SK-N-SH treated with all-trans-retinoic acid at 6 μM for 48 hours (cell line): ENCODE measurements around the gene CPAMD8.

Source experiments
- ATAC-seq: fragments of 200-7000 bp; cut with Tn5 transposase; 3 replicates; pipeline ENCODE4 v1.9.1; 2020; ENCODE audit warnings: mild to moderate bottlenecking, moderate library complexity
- ARNTL ChIP-seq: fragments of 450-650 bp; formaldehyde crosslinking; IDR thresholded peaks from 2 replicates; pipeline ENCODE4 v1.5.0; 2020; ENCODE audit warnings: low read depth, mild to moderate bottlenecking, moderate library complexity, borderline replicate concordance
- BACH2 ChIP-seq: fragments of 250-450 bp; sonication (Bioruptor Pico); IDR thresholded peaks from 2 replicates; pipeline ENCODE4 v1.9.0; 2021; ENCODE audit warnings: mild to moderate bottlenecking, borderline replicate concordance
- CSDC2 ChIP-seq: fragments of 250-450 bp; sonication (Bioruptor Pico); IDR thresholded peaks from 2 replicates; pipeline ENCODE4 v1.5.0; 2020; ENCODE audit warnings: mild to moderate bottlenecking, moderate library complexity
- ESRRG ChIP-seq: fragments of 250-450 bp; sonication (Bioruptor Pico); IDR thresholded peaks from 2 replicates; pipeline ENCODE4 v1.6.1; 2021; ENCODE audit warnings: mild to moderate bottlenecking
- GLIS3 ChIP-seq: fragments of 250-450 bp; sonication (Bioruptor Pico); IDR thresholded peaks from 2 replicates; pipeline ENCODE4 v1.5.0; 2020; ENCODE audit warnings: mild to moderate bottlenecking, moderate library complexity
- ISL1 ChIP-seq: fragments of 250-450 bp; sonication (Bioruptor Pico); IDR thresholded peaks from 2 replicates; pipeline ENCODE4 v2.1.2; 2022; ENCODE audit warnings: mild to moderate bottlenecking, moderate library complexity
- OSR1 ChIP-seq: fragments of 250-450 bp; sonication (Bioruptor Pico); IDR thresholded peaks from 2 replicates; pipeline ENCODE4 v1.8.0; 2022; ENCODE audit warnings: moderate library complexity, mild to moderate bottlenecking, inconsistent platforms
- PPARA ChIP-seq: fragments of 250-450 bp; sonication (Bioruptor Pico); IDR thresholded peaks from 2 replicates; pipeline ENCODE4 v1.5.0; 2020; ENCODE audit warnings: mild to moderate bottlenecking, borderline replicate concordance
- RARB ChIP-seq: fragments of 250-450 bp; sonication (Bioruptor Pico); IDR thresholded peaks from 2 replicates; pipeline ENCODE4 v1.8.0; 2021; ENCODE audit warnings: mild to moderate bottlenecking, moderate library complexity
- SNAI2 ChIP-seq: fragments of 250-450 bp; sonication (Bioruptor Pico); IDR thresholded peaks from 2 replicates; pipeline ENCODE4 v1.5.0; 2020; ENCODE audit warnings: mild to moderate bottlenecking, moderate library complexity
- TCF4 ChIP-seq: fragments of 250-450 bp; sonication (Bioruptor Pico); IDR thresholded peaks from 2 replicates; pipeline ENCODE4 v1.8.0; 2021; ENCODE audit warnings: mild to moderate bottlenecking, moderate library complexity, borderline replicate concordance
- ZC3H10 ChIP-seq: fragments of 250-450 bp; sonication (Bioruptor Pico); IDR thresholded peaks from 2 replicates; pipeline ENCODE4 v1.5.1; 2021; ENCODE audit warnings: mild to moderate bottlenecking, moderate library complexity
- ZFP3 ChIP-seq: fragments of 250-450 bp; sonication (Bioruptor Pico); IDR thresholded peaks from 2 replicates; pipeline ENCODE4 v1.5.0; 2020; ENCODE audit warnings: mild to moderate bottlenecking, moderate library complexity
- ZFP30 ChIP-seq: fragments of 450-650 bp; formaldehyde crosslinking; IDR thresholded peaks from 2 replicates; pipeline ENCODE4 v1.5.0; 2022; ENCODE audit warnings: mild to moderate bottlenecking, moderate library complexity
- ZNF565 ChIP-seq: fragments of 450-650 bp; formaldehyde crosslinking; conservative IDR thresholded peaks from 2 replicates; pipeline ENCODE4 v1.5.0; 2020; ENCODE audit warnings: low read depth, mild to moderate bottlenecking, moderate library complexity
- ZNF8 ChIP-seq: fragments of 450-650 bp; formaldehyde crosslinking; IDR thresholded peaks from 2 replicates; pipeline ENCODE4 v1.5.0; 2020; ENCODE audit warnings: mild to moderate bottlenecking, moderate library complexity
- TF ChIP-seq, protein P1 (sequence below): fragments of 250-450 bp; sonication (Bioruptor Pico); IDR thresholded peaks from 2 replicates; pipeline ENCODE4 v1.5.1; 2021; ENCODE audit warnings: mild to moderate bottlenecking, moderate library complexity
- TF ChIP-seq, protein P2 (sequence below): fragments of 250-450 bp; sonication (Bioruptor Pico); IDR thresholded peaks from 2 replicates; pipeline ENCODE4 v1.5.1; 2020; ENCODE audit warnings: low read depth, mild to moderate bottlenecking, moderate library complexity
- TF ChIP-seq, protein P3 (sequence below): fragments of 250-450 bp; sonication (Bioruptor Pico); IDR thresholded peaks from 2 replicates; pipeline ENCODE4 v1.5.0; 2020; ENCODE audit warnings: mild to moderate bottlenecking, moderate library complexity
- TF ChIP-seq, protein P4 (sequence below): fragments of 250-450 bp; sonication (Bioruptor Pico); IDR thresholded peaks from 2 replicates; pipeline ENCODE4 v1.8.0; 2020; ENCODE audit warnings: mild to moderate bottlenecking, moderate library complexity, borderline replicate concordance
- TF ChIP-seq, protein P5 (sequence below): fragments of 250-450 bp; sonication (Bioruptor Pico); IDR thresholded peaks from 2 replicates; pipeline ENCODE4 v1.8.0; 2021; ENCODE audit warnings: low read depth, mild to moderate bottlenecking, moderate library complexity, borderline replicate concordance

Gene CPAMD8

DNA sequence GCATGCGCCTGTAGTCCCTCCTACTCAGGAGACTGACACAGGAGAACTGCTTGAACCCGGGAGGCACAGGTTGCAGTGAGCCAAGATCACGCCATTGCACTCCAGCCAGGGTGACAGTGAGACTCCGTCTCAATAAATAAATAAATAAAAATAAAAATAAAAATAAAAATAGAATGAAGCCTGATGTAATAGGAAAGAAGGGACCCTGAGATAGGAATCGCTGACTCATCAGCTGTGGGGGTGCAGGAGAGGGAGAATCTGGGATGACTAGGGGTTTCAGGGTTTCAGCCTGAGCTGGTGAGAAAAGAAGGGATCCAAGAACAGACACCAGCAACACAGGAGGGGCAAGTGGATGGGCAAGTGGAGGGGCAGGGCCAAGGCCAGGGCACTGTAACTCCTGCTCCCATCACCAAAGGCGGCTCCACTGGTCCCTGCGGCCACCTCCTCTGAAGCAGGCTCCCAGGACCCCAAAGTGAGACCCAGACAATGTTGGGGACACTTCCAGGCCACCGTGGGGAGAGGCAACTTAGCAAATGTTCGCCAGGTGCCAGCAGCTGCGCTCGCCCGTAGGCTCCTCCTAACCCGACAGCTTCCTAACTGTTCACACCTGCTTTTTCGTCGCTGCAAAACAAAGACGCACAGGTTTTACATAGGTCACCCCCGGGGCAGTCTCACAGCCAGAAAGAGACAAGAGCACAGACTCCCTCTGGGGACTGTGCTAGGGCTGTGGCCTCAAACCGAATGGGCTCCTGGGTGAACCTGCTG lies 47.4 kb upstream of the CPAMD8 start:
- ATAC-seq, result no peak
- TF ChIP-seq, protein P1, sequence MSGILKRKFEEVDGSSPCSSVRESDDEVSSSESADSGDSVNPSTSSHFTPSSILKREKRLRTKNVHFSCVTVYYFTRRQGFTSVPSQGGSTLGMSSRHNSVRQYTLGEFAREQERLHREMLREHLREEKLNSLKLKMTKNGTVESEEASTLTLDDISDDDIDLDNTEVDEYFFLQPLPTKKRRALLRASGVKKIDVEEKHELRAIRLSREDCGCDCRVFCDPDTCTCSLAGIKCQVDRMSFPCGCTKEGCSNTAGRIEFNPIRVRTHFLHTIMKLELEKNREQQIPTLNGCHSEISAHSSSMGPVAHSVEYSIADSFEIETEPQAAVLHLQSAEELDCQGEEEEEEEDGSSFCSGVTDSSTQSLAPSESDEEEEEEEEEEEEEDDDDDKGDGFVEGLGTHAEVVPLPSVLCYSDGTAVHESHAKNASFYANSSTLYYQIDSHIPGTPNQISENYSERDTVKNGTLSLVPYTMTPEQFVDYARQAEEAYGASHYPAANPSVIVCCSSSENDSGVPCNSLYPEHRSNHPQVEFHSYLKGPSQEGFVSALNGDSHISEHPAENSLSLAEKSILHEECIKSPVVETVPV (CRISPR knock-in tag), result no peak
- TF ChIP-seq, protein P2, sequence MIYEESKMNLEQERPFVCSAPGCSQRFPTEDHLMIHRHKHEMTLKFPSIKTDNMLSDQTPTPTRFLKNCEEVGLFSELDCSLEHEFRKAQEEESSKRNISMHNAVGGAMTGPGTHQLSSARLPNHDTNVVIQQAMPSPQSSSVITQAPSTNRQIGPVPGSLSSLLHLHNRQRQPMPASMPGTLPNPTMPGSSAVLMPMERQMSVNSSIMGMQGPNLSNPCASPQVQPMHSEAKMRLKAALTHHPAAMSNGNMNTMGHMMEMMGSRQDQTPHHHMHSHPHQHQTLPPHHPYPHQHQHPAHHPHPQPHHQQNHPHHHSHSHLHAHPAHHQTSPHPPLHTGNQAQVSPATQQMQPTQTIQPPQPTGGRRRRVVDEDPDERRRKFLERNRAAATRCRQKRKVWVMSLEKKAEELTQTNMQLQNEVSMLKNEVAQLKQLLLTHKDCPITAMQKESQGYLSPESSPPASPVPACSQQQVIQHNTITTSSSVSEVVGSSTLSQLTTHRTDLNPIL (CRISPR knock-in tag), result no peak
- TF ChIP-seq ISL1 (CRISPR knock-in tag) (no peak), GLIS3 (CRISPR knock-in tag) (no peak), ZNF565 (CRISPR knock-in tag) (no peak), ZFP3 (CRISPR knock-in tag) (no peak), CSDC2 (CRISPR knock-in tag) (no peak), ZNF8 (CRISPR knock-in tag) (no peak), ESRRG (no peak), ZFP30 (CRISPR knock-in tag) (no peak), RARB (no peak), ZC3H10 (CRISPR knock-in tag) (no peak)
- TF ChIP-seq, protein P3, sequence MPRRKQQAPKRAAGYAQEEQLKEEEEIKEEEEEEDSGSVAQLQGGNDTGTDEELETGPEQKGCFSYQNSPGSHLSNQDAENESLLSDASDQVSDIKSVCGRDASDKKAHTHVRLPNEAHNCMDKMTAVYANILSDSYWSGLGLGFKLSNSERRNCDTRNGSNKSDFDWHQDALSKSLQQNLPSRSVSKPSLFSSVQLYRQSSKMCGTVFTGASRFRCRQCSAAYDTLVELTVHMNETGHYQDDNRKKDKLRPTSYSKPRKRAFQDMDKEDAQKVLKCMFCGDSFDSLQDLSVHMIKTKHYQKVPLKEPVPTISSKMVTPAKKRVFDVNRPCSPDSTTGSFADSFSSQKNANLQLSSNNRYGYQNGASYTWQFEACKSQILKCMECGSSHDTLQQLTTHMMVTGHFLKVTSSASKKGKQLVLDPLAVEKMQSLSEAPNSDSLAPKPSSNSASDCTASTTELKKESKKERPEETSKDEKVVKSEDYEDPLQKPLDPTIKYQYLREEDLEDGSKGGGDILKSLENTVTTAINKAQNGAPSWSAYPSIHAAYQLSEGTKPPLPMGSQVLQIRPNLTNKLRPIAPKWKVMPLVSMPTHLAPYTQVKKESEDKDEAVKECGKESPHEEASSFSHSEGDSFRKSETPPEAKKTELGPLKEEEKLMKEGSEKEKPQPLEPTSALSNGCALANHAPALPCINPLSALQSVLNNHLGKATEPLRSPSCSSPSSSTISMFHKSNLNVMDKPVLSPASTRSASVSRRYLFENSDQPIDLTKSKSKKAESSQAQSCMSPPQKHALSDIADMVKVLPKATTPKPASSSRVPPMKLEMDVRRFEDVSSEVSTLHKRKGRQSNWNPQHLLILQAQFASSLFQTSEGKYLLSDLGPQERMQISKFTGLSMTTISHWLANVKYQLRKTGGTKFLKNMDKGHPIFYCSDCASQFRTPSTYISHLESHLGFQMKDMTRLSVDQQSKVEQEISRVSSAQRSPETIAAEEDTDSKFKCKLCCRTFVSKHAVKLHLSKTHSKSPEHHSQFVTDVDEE (CRISPR knock-in tag), result no peak
- TF ChIP-seq, protein P4, sequence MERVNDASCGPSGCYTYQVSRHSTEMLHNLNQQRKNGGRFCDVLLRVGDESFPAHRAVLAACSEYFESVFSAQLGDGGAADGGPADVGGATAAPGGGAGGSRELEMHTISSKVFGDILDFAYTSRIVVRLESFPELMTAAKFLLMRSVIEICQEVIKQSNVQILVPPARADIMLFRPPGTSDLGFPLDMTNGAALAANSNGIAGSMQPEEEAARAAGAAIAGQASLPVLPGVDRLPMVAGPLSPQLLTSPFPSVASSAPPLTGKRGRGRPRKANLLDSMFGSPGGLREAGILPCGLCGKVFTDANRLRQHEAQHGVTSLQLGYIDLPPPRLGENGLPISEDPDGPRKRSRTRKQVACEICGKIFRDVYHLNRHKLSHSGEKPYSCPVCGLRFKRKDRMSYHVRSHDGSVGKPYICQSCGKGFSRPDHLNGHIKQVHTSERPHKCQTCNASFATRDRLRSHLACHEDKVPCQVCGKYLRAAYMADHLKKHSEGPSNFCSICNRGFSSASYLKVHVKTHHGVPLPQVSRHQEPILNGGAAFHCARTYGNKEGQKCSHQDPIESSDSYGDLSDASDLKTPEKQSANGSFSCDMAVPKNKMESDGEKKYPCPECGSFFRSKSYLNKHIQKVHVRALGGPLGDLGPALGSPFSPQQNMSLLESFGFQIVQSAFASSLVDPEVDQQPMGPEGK (CRISPR knock-in tag), result no peak

DNA sequence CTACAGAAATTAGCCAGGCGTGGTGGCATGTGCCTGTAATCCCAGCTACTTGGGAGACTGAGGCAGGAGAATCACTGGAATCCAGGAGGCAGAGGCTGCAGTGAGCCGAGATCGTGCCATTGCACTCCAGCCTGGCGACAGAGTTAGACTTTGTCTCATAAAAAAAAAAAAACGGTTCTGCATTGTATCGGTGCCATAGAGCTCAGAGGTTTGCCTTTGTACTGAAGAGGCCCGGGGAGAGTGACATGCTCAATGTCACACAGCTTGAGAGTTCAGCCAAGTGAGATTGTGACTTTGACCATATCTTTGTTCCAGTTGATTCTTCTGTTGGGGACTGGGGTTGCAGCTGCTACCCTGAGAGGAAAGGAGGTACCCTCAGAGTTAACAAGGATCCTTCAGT lies 44.3 kb upstream of the CPAMD8 start:
- no peak for TF ChIP-seq SNAI2 (CRISPR knock-in tag)
- TF ChIP-seq ARNTL (CRISPR knock-in tag), result no peak
- no peak for TF ChIP-seq PPARA (CRISPR knock-in tag)
- TF ChIP-seq, protein P2 (CRISPR knock-in tag), result no peak
- TF ChIP-seq ZC3H10 (CRISPR knock-in tag), result no peak
- no peak for TF ChIP-seq OSR1 (CRISPR knock-in tag)
- TF ChIP-seq CSDC2 (CRISPR knock-in tag), result no peak
- TF ChIP-seq, protein P3 (CRISPR knock-in tag), result no peak
- TF ChIP-seq ZNF8 (CRISPR knock-in tag), result no peak
- TF ChIP-seq, protein P4 (CRISPR knock-in tag), result no peak
- TF ChIP-seq ZFP30 (CRISPR knock-in tag), result no peak
- TF ChIP-seq, protein P5, sequence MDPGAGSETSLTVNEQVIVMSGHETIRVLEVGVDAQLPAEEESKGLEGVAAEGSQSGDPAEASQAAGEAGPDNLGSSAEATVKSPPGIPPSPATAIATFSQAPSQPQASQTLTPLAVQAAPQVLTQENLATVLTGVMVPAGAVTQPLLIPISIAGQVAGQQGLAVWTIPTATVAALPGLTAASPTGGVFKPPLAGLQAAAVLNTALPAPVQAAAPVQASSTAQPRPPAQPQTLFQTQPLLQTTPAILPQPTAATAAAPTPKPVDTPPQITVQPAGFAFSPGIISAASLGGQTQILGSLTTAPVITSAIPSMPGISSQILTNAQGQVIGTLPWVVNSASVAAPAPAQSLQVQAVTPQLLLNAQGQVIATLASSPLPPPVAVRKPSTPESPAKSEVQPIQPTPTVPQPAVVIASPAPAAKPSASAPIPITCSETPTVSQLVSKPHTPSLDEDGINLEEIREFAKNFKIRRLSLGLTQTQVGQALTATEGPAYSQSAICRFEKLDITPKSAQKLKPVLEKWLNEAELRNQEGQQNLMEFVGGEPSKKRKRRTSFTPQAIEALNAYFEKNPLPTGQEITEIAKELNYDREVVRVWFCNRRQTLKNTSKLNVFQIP (CRISPR knock-in tag), result no peak
- no peak for TF ChIP-seq BACH2 (CRISPR knock-in tag)
- no peak for TF ChIP-seq TCF4 (CRISPR knock-in tag)
- no peak for TF ChIP-seq ZFP3 (CRISPR knock-in tag)
- no peak for ATAC-seq
